Stimulated activated CD4-positive, alpha-beta T cell treated with anti-CD3 and anti-CD28 coated beads, Interleukin-12 subunit alpha, Interleukin-12 subunit beta, amount 100 ng/mL, for 24 hours (primary cell): Measurements from ENCODE around the gene KLHL25.
"Not testable (repeated sequence)": the region's sequence is repeated elsewhere in the genome, so short reads cannot be mapped to it uniquely, and the experiment has no call there.

ENCODE experiments used
- DNase-seq, 2 experiments: peaks; one replicate each; pipeline ENCODE4 v3.0.0-alpha.2; 2020; ENCODE audit warnings: low read depth in 2 of 2

KLHL25 gene

GRCh38 chr15:85804481-85805170 is 9.9 kb upstream of the KLHL25 start:
- no peak for DNase-seq

GRCh38 chr15:85802617-85803016 is 7.9 kb upstream of the KLHL25 start:
- DNase-seq = not testable (repeated sequence)

GRCh38 chr15:85800478-85801123 is 5.9 kb upstream of the KLHL25 start:
- no peak for DNase-seq

- not testable (repeated sequence) for DNase-seq
Measured at GRCh38 chr15:85796371-85796770, 1.6 kb upstream of the KLHL25 start.

GRCh38 chr15:85795337-85796305 is 896 bp upstream of the KLHL25 start:
- DNase-seq = no peak

GRCh38 chr15:85793641-85794597 is 806 bp downstream of the KLHL25 start:
- peak in 1 of 2 experiments; percentile 19 for DNase-seq

GRCh38 chr15:85792912-85793590 is 1.7 kb downstream of the KLHL25 start:
- DNase-seq = peak in 1 of 2 experiments; percentile 21

- no peak for DNase-seq
Measured at GRCh38 chr15:85792102-85792731, 2.5 kb downstream of the KLHL25 start.

GRCh38 chr15:85789496-85789875 is 5.2 kb downstream of the KLHL25 start:
- no peak for DNase-seq

GRCh38 chr15:85788771-85789495 is 5.8 kb downstream of the KLHL25 start:
- DNase-seq = no peak

GRCh38 chr15:85786781-85787114 is 8.0 kb downstream of the KLHL25 start:
- DNase-seq = no peak

- DNase-seq = no peak
Measured at GRCh38 chr15:85785887-85786780, 8.6 kb downstream of the KLHL25 start.

- no peak for DNase-seq
Measured at GRCh38 chr15:85782064-85782463, 12.7 kb downstream of the KLHL25 start.

GRCh38 chr15:85781099-85781498 is 13.6 kb downstream of the KLHL25 start:
- no peak for DNase-seq

GRCh38 chr15:85780225-85780985 is 14.3 kb downstream of the KLHL25 start:
- DNase-seq = no peak

GRCh38 chr15:85779249-85779648 is 15.5 kb downstream of the KLHL25 start:
- no peak for DNase-seq

- DNase-seq = no peak
Measured at GRCh38 chr15:85778107-85778776, 16.5 kb downstream of the KLHL25 start.
